ENCODE measurements around the gene TSPAN18. TPM values are rescaled to one million over a fixed set of nuclear protein-coding genes. Genes with fewer than 3 reads are reported as not detected.

The TSPAN18 gene
- total and polyA plus RNA-seq, 10 of the 15 experiments (the other 5 are each of a cell fraction or from before 2014, with no cell fraction given): 0.02 to 0.77 (median 0.13) TPM; not detected in 1

GRCh38 chr11:44708009-44708408 is 18.8 kb upstream of the TSPAN18 start (continued):
- TF ChIP-seq NKRF (conservative IDR thresholded peaks at IDR 0.05) (no peak), SIX5 (IDR thresholded peaks at IDR 0.05; ENCODE audit: low read depth, low read length, severe bottlenecking) (no peak), ZBED1 (IDR thresholded peaks at IDR 0.05; ENCODE audit: borderline replicate concordance) (no peak), RFX5 (IDR thresholded peaks at IDR 0.05; ENCODE audit: low read depth, low read length) (no peak), NFYB (IDR thresholded peaks at IDR 0.05; ENCODE audit: insufficient read depth, low read depth, low read length) (no peak)

GRCh38 chr11:44708523-44709280 is 18.1 kb upstream of the TSPAN18 start:
- no peak for FAIRE-seq
- peaks cover under 1% of the 10 kb centered on the region; the same call in 1 of the 3 replicates for H3K9me3 ChIP-seq (replicated peaks; ENCODE audit: control insufficient read depth, insufficient read depth, low read length)
- CTCF ChIA-PET: interaction anchor here (1.2 kb wide), 1 partner anchor 17 kb away, joined by 5 read pairs; no protein-coding TSS in a partner anchor

More at GRCh38 chr11:44708523-44709280, 18.1 kb upstream of the TSPAN18 start:
- Histone ChIP-seq H3K9ac (ENCODE audit: control insufficient read depth, insufficient read depth, low read length) (no peak overlapping the region), H3K79me2 (ENCODE audit: control insufficient read depth, insufficient read depth, low read length) (no peaks in the 10 kb centered on the region), H3K27me3 (replicated peaks in 1 of 2; ENCODE audit: control insufficient read depth in 2 of 2, insufficient read depth in 2 of 2, low read length in 1 of 2) (0 out of 4 replicates have a peak, but pooled peaks cover 0 to 1% of the 10 kb centered on the region in 2 experiments), H3K27ac (ENCODE audit: control insufficient read depth, insufficient read depth) (no peak overlapping the region), H3K4me2 (ENCODE audit: control insufficient read depth, insufficient read depth) (no peak overlapping the region), H3K4me3 (no peak overlapping the region), H4K20me1 (ENCODE audit: control insufficient read depth, insufficient read depth) (no peaks in the 10 kb centered on the region), H3K36me3 (ENCODE audit: control insufficient read depth in 2 of 2, insufficient read depth in 2 of 2, low read length in 1 of 2) (no peaks in the 10 kb centered on the region), H3K4me1 (ENCODE audit: control insufficient read depth, insufficient read depth, low read length) (no peaks in the 10 kb centered on the region), H2AFZ (ENCODE audit: control insufficient read depth, low read depth, low read length) (no peak overlapping the region)
- intact Hi-C loops (cut with micrococcal nuclease; ENCODE audit: unreplicated experiment): no loop called here
- ATAC-seq: no peak
- SMC1A ChIA-PET (ENCODE audit: uncharacterized antibody, unreplicated experiment): no interaction called here
- WGBS (ENCODE audit: insufficient coverage, insufficient replicate concordance, low lambda C conversion rate, missing lambda C conversion rate): 42% methylated on average over 6 of the region's 6 CpGs
- POLR2A ChIA-PET: no interaction called here
- DNase-seq (ENCODE audit: low read depth, low spot score): no peak
- BruUV-seq (replicated peaks): no TSS peak
- in situ Hi-C loops (cut with MboI): no loop called here
- no peak for TF ChIP-seq TBL1XR1 (IDR thresholded peaks at IDR 0.05; ENCODE audit: low read depth, low read length)
- TF ChIP-seq ZNF274 (IDR thresholded peaks at IDR 0.05; ENCODE audit: insufficient read depth, insufficient read length): no peak
- no peak for TF ChIP-seq EP300 (IDR thresholded peaks at IDR 0.05; ENCODE audit: borderline replicate concordance in 1 of 2, control insufficient read depth in 1 of 2, low read depth in 2 of 2, low read length in 2 of 2)
- TF ChIP-seq CBFB (IDR thresholded peaks at IDR 0.05; ENCODE audit: low read depth): no peak
- no peak for TF ChIP-seq JUND (IDR thresholded peaks at IDR 0.05; ENCODE audit: low read depth, low read length)
- no peak for TF ChIP-seq CHD4 (IDR thresholded peaks at IDR 0.05)
- TF ChIP-seq EGR1 (IDR thresholded peaks at IDR 0.05; ENCODE audit: borderline replicate concordance in 1 of 2, low read depth in 2 of 2, low read length in 2 of 2): no peak
- no peak for TF ChIP-seq STAT3 (IDR thresholded peaks at IDR 0.05; ENCODE audit: low read depth, low read length)
- TF ChIP-seq MYC (IDR thresholded peaks at IDR 0.05; ENCODE audit: insufficient read depth, insufficient read length, insufficient replicate concordance, low read length, severe bottlenecking): no peak
- no peak for TF ChIP-seq E2F4 (IDR thresholded peaks at IDR 0.05; ENCODE audit: low read depth, low read length)
- no peak for TF ChIP-seq PAX5 (IDR thresholded peaks at IDR 0.05; ENCODE audit: borderline replicate concordance, low read depth, low read length)
- no peak for TF ChIP-seq YBX1 (IDR thresholded peaks at IDR 0.05)
- TF ChIP-seq MEF2A (IDR thresholded peaks at IDR 0.05; ENCODE audit: insufficient read depth, low read depth, low read length): no peak
- TF ChIP-seq HDAC6 (IDR thresholded peaks at IDR 0.05; ENCODE audit: unreplicated experiment): no peak
- RAD21 ChIA-PET (ENCODE audit: unreplicated experiment): no interaction called here
